Activated naive CD8-positive, alpha-beta T cell treated with anti-CD3 and anti-CD28 coated beads, Interleukin-2, amount 50 U/mL, for 16 hours (primary cell): ENCODE measurements around the gene AP1S1.
"Not testable (repeated sequence)": the region's sequence is repeated elsewhere in the genome, so short reads cannot be mapped to it uniquely, and the experiment has no call there.

Source experiments
- DNase-seq: peaks from one replicate; pipeline ENCODE4 v3.0.0-alpha.2; 2020; ENCODE audit warnings: low read depth, low spot score

The AP1S1 gene

DNA sequence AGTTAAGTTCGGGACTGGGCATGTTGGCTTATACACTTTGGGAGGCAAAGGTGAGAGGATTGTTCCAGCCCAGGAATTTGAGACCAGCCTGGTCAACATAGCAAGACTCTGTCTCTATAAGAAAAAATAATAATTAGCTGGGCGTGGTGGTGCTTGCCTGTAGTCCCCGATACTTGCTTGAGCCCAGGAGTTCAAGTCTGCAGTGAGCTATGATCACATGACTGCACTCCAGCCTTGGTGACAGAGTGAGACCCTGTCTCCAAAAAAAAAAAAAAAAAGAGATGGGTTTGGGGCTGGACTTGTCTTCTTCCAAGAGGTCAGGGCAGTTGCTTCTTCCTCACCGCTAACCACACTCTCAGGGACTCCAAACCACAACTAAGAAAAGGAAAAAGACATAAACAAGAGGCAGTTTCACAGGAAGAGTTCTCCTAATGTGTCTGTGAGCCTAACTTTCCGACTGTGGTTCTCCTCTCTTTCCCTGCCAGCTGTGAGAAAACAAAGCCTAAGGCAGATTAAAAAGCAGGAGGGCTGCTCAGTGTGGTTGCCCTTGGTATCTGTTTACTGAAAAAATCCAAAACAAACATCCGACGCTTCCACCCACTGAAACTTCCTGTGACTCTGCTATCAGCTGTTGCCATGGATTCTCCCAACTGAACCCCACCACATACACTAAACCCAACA is 29.8 kb upstream of the AP1S1 start:
- no peak for DNase-seq

- no peak for DNase-seq
Measured at GRCh38 chr7:101125989-101126650, 28.2 kb upstream of the AP1S1 start.

DNA sequence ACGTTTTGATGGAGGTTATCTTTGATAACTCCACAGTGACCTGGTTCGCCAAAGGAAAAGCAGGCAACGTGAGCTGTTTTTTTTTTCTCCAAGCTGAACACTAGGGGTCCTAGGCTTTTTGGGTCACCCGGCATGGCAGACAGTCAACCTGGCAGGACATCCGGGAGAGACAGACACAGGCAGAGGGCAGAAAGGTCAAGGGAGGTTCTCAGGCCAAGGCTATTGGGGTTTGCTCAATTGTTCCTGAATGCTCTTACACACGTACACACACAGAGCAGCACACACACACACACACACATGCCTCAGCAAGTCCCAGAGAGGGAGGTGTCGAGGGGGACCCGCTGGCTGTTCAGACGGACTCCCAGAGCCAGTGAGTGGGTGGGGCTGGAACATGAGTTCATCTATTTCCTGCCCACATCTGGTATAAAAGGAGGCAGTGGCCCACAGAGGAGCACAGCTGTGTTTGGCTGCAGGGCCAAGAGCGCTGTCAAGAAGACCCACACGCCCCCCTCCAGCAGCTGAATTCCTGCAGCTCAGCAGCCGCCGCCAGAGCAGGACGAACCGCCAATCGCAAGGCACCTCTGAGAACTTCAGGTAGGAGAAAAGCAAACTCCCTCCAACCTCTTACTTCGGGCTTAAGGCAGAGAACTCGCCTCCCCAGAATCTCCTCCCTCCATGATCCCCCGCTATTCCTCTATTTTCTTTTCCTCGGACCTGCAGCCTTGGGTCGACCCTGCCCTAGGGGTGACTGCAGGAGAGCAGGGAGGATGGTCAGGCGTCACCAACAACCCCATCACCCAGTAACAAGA is 27.4 kb upstream of the AP1S1 start, which contains the start of gene SERPINE1:
Gene SERPINE1 (plus strand): TSS at position 454 of the 809 bp plus-strand sequence. CDS start 1,290 bp downstream, outside the sequence.
- DNase-seq: no peak

GRCh38 chr7:101127460-101128039 is 26.7 kb upstream of the AP1S1 start:
- no peak for DNase-seq

DNA sequence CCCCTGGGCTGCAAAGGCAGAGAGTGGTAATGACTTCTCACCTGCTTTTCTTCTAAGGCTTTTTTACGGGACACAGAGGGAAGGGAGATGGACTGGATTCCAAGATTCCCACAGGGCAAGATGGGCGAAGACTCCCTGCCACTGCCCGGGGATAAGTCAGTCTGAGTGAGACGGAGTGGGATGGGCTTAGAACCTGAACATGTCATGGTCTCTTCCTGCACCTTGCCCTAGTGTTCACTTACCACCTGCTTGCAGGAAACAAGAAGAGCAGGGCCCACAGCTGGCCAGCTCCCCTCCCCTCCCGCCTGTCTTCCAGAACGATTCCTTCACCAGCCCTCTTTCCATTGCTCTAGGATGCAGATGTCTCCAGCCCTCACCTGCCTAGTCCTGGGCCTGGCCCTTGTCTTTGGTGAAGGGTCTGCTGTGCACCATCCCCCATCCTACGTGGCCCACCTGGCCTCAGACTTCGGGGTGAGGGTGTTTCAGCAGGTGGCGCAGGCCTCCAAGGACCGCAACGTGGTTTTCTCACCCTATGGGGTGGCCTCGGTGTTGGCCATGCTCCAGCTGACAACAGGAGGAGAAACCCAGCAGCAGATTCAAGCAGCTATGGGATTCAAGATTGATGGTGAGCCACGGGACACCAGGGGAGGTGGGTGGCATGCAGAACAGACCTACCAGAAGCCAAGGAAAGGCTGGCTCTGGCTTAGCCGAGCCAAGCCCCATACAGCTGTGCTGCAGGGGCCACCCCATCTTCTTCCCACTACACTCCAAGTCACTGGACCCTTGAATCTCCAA is 26.0 kb upstream of the AP1S1 start:
- no peak for DNase-seq

GRCh38 chr7:101129603-101130117 is 24.6 kb upstream of the AP1S1 start:
- no peak for DNase-seq

DNA sequence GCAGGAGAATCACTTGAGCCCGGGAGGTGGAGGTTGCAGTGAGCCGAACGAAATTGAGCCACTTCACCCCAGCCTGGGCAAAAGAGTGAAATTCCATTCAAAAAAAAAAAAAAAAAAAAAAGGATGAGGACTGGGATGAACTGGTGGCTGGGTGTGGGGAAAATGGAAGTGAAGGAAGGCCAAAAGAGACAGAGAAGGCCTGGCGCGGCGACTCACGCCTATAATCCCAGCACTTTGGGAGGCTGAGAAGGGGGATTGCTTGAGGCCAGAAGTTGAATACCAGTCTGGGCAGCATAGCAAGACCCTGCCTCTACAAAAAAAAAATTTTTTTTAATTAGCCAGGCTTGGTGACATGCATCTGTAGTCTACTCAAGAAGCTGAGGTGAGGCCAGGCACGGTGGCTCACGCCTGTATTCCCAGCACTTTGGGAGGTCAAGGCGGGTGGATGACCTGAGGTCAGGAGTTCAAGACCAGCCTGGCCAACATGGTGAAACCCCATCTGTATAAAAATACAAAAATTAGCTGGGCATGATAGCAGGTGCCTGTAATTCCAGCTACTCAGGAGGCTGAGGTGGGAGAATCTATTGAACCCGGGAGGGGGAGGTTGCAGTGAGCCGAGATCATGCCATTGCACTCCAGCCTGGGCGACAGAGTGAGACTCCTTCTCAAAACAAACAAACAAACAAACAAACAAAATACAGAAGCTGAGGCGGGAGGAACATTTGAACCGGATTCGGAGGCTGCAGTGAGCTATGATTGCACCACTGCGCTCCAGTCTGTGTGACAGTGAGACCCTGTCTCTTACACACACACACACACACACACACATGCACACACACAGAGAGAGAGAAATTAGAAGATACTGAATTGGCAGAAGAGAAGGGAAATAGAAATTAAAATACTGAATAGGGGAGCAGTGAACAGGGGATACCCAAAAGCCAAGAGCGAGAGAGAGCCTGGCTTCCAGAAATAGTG is 21.4 kb upstream of the AP1S1 start:
- not testable (repeated sequence) for DNase-seq

DNA sequence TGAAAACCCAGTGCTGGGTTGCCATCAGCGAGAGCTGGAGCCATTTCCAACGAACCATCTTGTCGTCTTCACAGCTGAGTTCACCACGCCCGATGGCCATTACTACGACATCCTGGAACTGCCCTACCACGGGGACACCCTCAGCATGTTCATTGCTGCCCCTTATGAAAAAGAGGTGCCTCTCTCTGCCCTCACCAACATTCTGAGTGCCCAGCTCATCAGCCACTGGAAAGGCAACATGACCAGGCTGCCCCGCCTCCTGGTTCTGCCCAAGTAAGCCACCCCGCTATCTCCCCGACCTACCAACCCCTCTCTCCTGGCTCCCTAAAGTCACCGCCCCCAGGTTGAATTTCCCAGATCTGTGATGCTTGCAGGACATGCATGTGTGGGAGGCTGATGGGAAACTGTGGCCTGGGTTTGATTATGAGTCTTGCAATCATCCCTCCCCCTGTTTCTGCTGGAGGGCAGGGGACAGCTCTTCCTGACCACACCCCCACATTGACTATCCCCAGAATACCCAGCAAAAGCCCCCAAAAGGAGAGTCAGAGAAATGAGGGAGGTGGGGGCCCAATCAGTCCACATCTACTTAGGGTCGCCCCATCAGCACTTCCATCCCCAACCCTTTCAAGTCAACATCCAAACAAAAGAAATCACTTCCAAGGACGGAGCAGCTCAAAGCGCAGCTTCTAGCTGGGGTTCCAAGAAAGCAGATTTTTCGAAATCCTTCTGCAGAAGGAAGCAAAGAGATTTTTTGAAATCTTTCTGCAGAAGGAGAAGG is 20.5 kb upstream of the AP1S1 start:
- no peak for DNase-seq

GRCh38 chr7:101134399-101134980 is 19.8 kb upstream of the AP1S1 start:
- DNase-seq: no peak

- no peak for DNase-seq
Measured at GRCh38 chr7:101137651-101138212, 16.5 kb upstream of the AP1S1 start.

DNA sequence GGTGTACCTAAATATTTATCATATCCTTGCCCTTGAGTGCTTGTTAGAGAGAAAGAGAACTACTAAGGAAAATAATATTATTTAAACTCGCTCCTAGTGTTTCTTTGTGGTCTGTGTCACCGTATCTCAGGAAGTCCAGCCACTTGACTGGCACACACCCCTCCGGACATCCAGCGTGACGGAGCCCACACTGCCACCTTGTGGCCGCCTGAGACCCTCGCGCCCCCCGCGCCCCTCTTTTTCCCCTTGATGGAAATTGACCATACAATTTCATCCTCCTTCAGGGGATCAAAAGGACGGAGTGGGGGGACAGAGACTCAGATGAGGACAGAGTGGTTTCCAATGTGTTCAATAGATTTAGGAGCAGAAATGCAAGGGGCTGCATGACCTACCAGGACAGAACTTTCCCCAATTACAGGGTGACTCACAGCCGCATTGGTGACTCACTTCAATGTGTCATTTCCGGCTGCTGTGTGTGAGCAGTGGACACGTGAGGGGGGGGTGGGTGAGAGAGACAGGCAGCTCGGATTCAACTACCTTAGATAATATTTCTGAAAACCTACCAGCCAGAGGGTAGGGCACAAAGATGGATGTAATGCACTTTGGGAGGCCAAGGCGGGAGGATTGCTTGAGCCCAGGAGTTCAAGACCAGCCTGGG is 15.9 kb upstream of the AP1S1 start:
- DNase-seq: peak; percentile 79

DNA sequence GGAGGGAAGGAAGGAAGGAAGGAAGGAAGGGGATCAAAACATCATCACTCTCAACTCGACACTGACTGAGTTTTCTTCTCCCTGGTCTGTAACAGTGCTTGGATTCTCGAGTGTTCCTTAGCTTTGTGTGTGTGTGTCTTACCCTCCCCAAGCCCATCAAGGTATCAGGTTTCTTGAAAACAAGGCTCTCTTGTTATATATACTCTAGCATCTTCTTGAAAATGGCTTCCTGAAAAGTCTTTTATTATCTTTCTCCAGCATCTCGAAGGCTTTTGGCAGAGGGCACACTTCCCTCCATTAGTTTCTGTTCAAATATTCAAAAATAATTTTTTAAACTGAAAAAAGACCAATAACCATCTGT is 14.0 kb upstream of the AP1S1 start:
- DNase-seq: no peak

- no peak for DNase-seq
Measured at GRCh38 chr7:101140746-101141382, 13.4 kb upstream of the AP1S1 start.

GRCh38 chr7:101151908-101152651 is 2.2 kb upstream of the AP1S1 start:
- no peak for DNase-seq

DNA sequence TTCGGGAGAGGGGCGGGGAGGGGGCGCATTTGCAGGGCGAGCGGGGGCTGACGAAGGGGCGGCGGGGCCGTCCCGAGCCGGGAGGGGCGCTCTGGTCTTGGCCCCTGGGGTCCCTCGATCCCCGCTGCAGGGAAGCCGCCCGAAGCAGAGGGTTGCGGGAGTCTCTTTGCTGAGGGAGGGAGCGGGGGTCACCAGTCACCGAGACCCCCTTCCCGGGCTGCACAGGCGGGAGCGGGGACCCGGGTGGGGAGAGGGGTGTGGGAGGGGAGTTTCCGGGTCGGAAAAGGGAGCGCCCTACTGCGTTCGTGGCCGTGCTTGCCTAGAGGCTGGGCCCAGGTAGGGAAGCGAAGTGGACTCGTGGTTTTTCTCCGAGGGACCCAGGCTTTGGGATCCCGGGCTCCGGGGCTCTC is 422 bp downstream of the AP1S1 start:
- DNase-seq: no peak

- no peak for DNase-seq
Measured at GRCh38 chr7:101155303-101155702, 1.0 kb downstream of the AP1S1 start.

GRCh38 chr7:101156277-101156676 is 2.0 kb downstream of the AP1S1 start:
- DNase-seq: no peak
